Pons (tissue), 1 donor: ENCODE data around the gene MAP3K8.
"Not testable (repeated sequence)": the region's sequence is repeated elsewhere in the genome, so short reads cannot be mapped to it uniquely, and the experiment has no call there.

Experiments
- DNase-seq: peaks from one replicate; pipeline ENCODE4 v3.0.0-alpha.2; 2016; ENCODE audit warnings: low spot score

MAP3K8 gene

GRCh38 chr10:30422981-30423654, 10.9 kb upstream of the MAP3K8 start:
- DNase-seq, result no peak

GRCh38 chr10:30423655-30424275, 10.2 kb upstream of the MAP3K8 start:
- not testable (repeated sequence) for DNase-seq

- no peak for DNase-seq
Measured at GRCh38 chr10:30425336-30426075, 8.5 kb upstream of the MAP3K8 start.

GRCh38 chr10:30430544-30431298, 3.3 kb upstream of the MAP3K8 start:
- no peak for DNase-seq

- DNase-seq, result no peak
Measured at GRCh38 chr10:30431435-30431911, 2.5 kb upstream of the MAP3K8 start.

- DNase-seq, result no peak
Measured at GRCh38 chr10:30432622-30433305, 1.2 kb upstream of the MAP3K8 start.

- no peak for DNase-seq
Measured at GRCh38 chr10:30433306-30433729, 666 bp upstream of the MAP3K8 start.

GRCh38 chr10:30434273-30435072, 489 bp downstream of the MAP3K8 start:
- no peak for DNase-seq

GRCh38 chr10:30435073-30435422, 1.1 kb downstream of the MAP3K8 start:
- DNase-seq, result no peak

GRCh38 chr10:30435499-30436167, 1.6 kb downstream of the MAP3K8 start:
- DNase-seq, result not testable (repeated sequence)

GRCh38 chr10:30436191-30436611, 2.2 kb downstream of the MAP3K8 start:
- DNase-seq, result no peak

- no peak for DNase-seq
Measured at GRCh38 chr10:30436671-30437030, 2.7 kb downstream of the MAP3K8 start.

GRCh38 chr10:30437031-30437841, 3.3 kb downstream of the MAP3K8 start:
- no peak for DNase-seq

GRCh38 chr10:30438021-30438850, 4.3 kb downstream of the MAP3K8 start:
- no peak for DNase-seq

- no peak for DNase-seq
Measured at GRCh38 chr10:30439931-30440330, 5.9 kb downstream of the MAP3K8 start.

- DNase-seq, result no peak
Measured at GRCh38 chr10:30442019-30442606, 8.1 kb downstream of the MAP3K8 start.

GRCh38 chr10:30443049-30443448, 9.1 kb downstream of the MAP3K8 start:
- no peak for DNase-seq

GRCh38 chr10:30445711-30446110, 11.7 kb downstream of the MAP3K8 start:
- DNase-seq, result no peak
